GM23248 (cell line): ENCODE results near the gene CDC7. TPM values are rescaled to one million over a fixed set of nuclear protein-coding genes. Genes with fewer than 3 reads are reported as not detected.

ENCODE experiments used
- DNase-seq: peaks from one replicate; pipeline ENCODE4 v3.0.0-alpha.2; 2015
- H2AFZ ChIP-seq: fragments of 200-600 bp; sonication (generic); 2 replicates; pipeline ENCODE4 v1.6.1; 2016; ENCODE audit warnings: antibody characterized with exemption
- H3F3A ChIP-seq: fragments of 200-600 bp; sonication (generic); 2 replicates; pipeline ENCODE4 v1.6.1; 2016; ENCODE audit warnings: mild to moderate bottlenecking, antibody characterized with exemption, mixed run types; ENCODE audit not compliant: insufficient read depth
- H3K27ac ChIP-seq: fragments of 200-600 bp; sonication (generic); 2 replicates; pipeline ENCODE4 v1.5.1; 2016; ENCODE audit warnings: mild to moderate bottlenecking
- H3K27me3 ChIP-seq: fragments of 200-600 bp; sonication (generic); replicated peaks from 2 replicates; pipeline ENCODE4 v1.6.1; 2016; ENCODE audit warnings: mild to moderate bottlenecking; ENCODE audit not compliant: insufficient read depth
- H3K36me3 ChIP-seq: fragments of 200-600 bp; sonication (generic); 2 replicates; pipeline ENCODE4 v1.6.1; 2016; ENCODE audit warnings: low read depth, mild to moderate bottlenecking
- H3K4me1 ChIP-seq: fragments of 200-600 bp; sonication (generic); 2 replicates; pipeline ENCODE4 v1.6.1; 2016; ENCODE audit warnings: mild to moderate bottlenecking; ENCODE audit not compliant: insufficient read depth
- H3K4me2 ChIP-seq: fragments of 200-600 bp; sonication (generic); one replicate; pipeline ENCODE4 v1.6.1; 2016; ENCODE audit warnings: mild to moderate bottlenecking; ENCODE audit not compliant: unreplicated experiment
- H3K4me3 ChIP-seq: fragments of 200-600 bp; sonication (generic); 2 replicates; pipeline ENCODE4 v1.5.1; 2016; ENCODE audit warnings: mild to moderate bottlenecking
- H3K79me2 ChIP-seq: fragments of 200-600 bp; sonication (generic); 2 replicates; pipeline ENCODE4 v1.6.1; 2016; ENCODE audit warnings: mild to moderate bottlenecking; ENCODE audit not compliant: insufficient read depth
- H3K9ac ChIP-seq: fragments of 200-600 bp; sonication (generic); 2 replicates; pipeline ENCODE4 v1.6.1; 2016; ENCODE audit warnings: mild to moderate bottlenecking
- H3K9me2 ChIP-seq: fragments of 200-600 bp; sonication (generic); 2 replicates; pipeline ENCODE4 v1.6.1; 2016; ENCODE audit warnings: mixed run types, mild to moderate bottlenecking, moderate library complexity; ENCODE audit not compliant: insufficient read depth
- H3K9me3 ChIP-seq: fragments of 200-600 bp; sonication (generic); one replicate; pipeline ENCODE4 v1.6.1; 2017; ENCODE audit warnings: low read depth
- H4K20me1 ChIP-seq: fragments of 200-600 bp; sonication (generic); 2 replicates; pipeline ENCODE4 v1.6.0; 2016; ENCODE audit not compliant: insufficient read depth
- EZH2 ChIP-seq: fragments of 200-600 bp; sonication (generic); IDR thresholded peaks from 2 replicates; pipeline ENCODE4 v1.6.1; 2018; ENCODE audit warnings: antibody characterized with exemption, mild to moderate bottlenecking; ENCODE audit not compliant: insufficient read depth, poor library complexity, severe bottlenecking
- EZH2phosphoT487 ChIP-seq: fragments of 200-600 bp; sonication (generic); IDR thresholded peaks from 2 replicates; pipeline ENCODE4 v1.6.1; 2018; ENCODE audit warnings: antibody characterized with exemption, moderate library complexity, mild to moderate bottlenecking, low read depth; ENCODE audit not compliant: insufficient read depth
- WGBS, 2 experiments: methylation state at CpG; one replicate each; pipeline ENCODE4 v1.1.6; 2015 to 2017; ENCODE audit warnings: low lambda C conversion rate in 2 of 2, low coverage in 1 of 2; ENCODE audit errors: missing lambda C conversion rate in 2 of 2; 5-methylcytosine and 5-hydroxymethylcytosine counted together
- in situ Hi-C: fragments of 300-500 bp; cut with MboI; formaldehyde crosslinking; loops from 2 replicates; pipeline ENCODE4 v1.15.0; 2020
- polyA plus RNA-seq: library from polyadenylated mRNA; unstranded; fragments of >200 nt; fragmentation: Nextera tagmentation; extraction: Ambion mirVana; gene quantifications from 2 replicates; pipeline ENCODE4 v1.2.1, GENCODE V29; 2016
- total RNA-seq: library from RNA; depleted of rRNA; stranded (reverse); fragments of >200 nt; shearing (Covaris generic); gene quantifications from 2 replicates; pipeline ENCODE4 v1.2.3, GENCODE V29; 2014

The CDC7 gene
- total and polyA plus RNA-seq, 2 experiments from 2014 or later = 3.5 to 4.7 TPM

DNA sequence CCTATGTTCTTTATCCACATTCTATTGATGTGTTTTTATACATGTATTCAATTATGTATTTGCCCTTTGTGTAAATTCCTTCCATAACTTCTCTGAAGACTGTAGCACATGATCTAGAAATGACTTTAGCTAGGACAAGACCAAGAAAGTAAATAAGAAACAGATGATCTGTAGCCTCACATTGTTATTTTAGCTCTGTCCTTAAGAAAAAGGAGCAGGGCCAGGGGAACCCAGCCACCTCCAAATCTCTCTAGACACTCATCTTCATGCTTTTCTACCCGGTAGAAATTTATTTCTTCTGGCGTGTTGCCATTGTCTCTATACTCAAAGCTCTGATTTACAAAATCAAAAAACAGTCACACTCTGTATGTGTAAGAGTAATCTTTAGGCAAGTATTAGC is 27.1 kb downstream of the CDC7 start:
- Histone ChIP-seq H3K79me2 (no peaks in the 10 kb centered on the region), H3K9ac (no peak overlapping the region), H3K4me1 (peaks cover 30% of the 10 kb centered on the region), H3K4me2 (peak overlapping the region; percentile 60), H2AFZ (no peak overlapping the region), H3K4me3 (no peak overlapping the region), H3K27ac (0 out of 2 replicates have a peak overlapping the region, but pooled peaks have one; percentile 33), H3F3A (peaks cover 25% of the 10 kb centered on the region), H3K36me3 (no peaks in the 10 kb centered on the region), H3K9me2 (no peaks in the 10 kb centered on the region), H3K9me3 (no peaks in the 10 kb centered on the region), H4K20me1 (no peaks in the 10 kb centered on the region), H3K27me3 (no peaks in the 10 kb centered on the region)
- DNase-seq = peak; percentile 38
- in situ Hi-C loops = no loop called here
- TF ChIP-seq EZH2phosphoT487 (no peak), EZH2 (no peak)
- 20% methylated on average over 2 of the region's 2 CpGs for WGBS, 2 experiments

DNA sequence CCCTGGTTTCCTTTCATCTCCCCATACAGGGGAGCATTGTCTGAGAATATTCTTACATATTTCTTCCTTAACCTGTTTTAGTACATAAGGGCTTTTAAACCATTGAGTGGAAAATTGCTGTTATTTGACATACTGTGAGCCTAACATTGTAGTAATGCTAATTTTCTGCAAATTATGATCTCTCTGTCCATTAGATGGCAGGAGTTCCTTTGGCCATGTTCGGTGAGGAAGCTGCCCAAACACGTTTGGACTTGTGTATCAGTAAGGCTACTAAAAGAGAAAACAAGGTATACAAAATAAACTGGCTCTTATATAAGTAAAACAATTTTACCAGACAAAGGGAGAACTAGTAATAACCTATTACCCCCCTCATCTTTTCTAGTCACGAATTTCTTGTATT is 29.2 kb downstream of the CDC7 start:
- peaks cover 30% of the 10 kb centered on the region for H3K4me1 ChIP-seq
- no peaks in the 10 kb centered on the region for H4K20me1 ChIP-seq
- 78 to 80% methylated on average over 3 of the region's 3 CpGs for WGBS, 2 experiments
- H3K4me2 ChIP-seq = no peak overlapping the region
- H3K27ac ChIP-seq = no peak overlapping the region
- H3K27me3 ChIP-seq = no peaks in the 10 kb centered on the region
- H3K79me2 ChIP-seq = no peaks in the 10 kb centered on the region
- H3K9me2 ChIP-seq = no peaks in the 10 kb centered on the region
- H3K4me3 ChIP-seq = no peak overlapping the region
- H3K9ac ChIP-seq = no peak overlapping the region
- H2AFZ ChIP-seq = 0 out of 2 replicates have a peak overlapping the region, but pooled peaks have one; percentile 43
- H3K9me3 ChIP-seq = no peaks in the 10 kb centered on the region
- H3K36me3 ChIP-seq = no peaks in the 10 kb centered on the region
- TF ChIP-seq EZH2 (no peak), EZH2phosphoT487 (no peak)
- DNase-seq = peak; percentile 53
- in situ Hi-C loops = no loop called here
- H3F3A ChIP-seq = peaks cover 25% of the 10 kb centered on the region

DNA sequence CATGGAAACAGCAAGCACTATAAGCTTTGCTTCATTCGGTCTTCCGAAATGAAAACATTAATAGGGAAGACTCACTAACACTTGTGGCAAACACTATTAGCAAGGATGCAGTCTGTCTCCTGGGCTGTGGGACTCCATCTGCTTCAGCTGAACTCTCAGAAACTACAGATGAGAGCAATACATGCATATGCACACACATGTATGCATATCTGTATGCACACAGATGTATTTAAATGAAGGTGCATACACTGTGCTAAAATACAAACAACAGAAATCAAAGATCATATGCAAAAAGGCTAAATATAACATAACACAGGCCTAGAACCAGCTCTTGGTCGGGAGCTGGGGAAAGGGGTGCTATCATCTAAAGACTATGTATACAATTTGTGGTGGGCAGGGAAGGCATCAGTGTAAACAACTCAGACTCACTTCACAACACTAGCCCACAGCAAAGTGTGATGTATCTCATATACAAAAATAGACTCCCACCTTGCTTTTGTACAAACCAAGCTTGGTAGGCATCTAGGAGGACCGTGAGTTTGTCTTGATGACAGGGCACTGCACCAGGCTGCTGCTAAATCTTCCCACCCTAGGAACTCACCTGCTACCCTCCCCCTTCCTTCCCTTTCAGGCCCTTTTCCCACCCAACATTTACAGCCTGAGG is 32.8 kb downstream of the CDC7 start:
- H3K4me3 ChIP-seq = no peak overlapping the region
- DNase-seq = no peak
- no peak overlapping the region for H3K4me2 ChIP-seq
- no peaks in the 10 kb centered on the region for H3K9me2 ChIP-seq
- no peaks in the 10 kb centered on the region for H3K79me2 ChIP-seq
- H3K9ac ChIP-seq = no peak overlapping the region
- no peak overlapping the region for H2AFZ ChIP-seq
- no peaks in the 10 kb centered on the region for H3K27me3 ChIP-seq
- H3K4me1 ChIP-seq = peaks cover 17% of the 10 kb centered on the region
- no peak overlapping the region for H3K27ac ChIP-seq
- WGBS, 2 experiments = 90 to 97% methylated on average over 4 of the region's 4 CpGs
- TF ChIP-seq EZH2phosphoT487 = no peak
- no peak for TF ChIP-seq EZH2
- no peaks in the 10 kb centered on the region for H3K9me3 ChIP-seq
- no peaks in the 10 kb centered on the region for H3K36me3 ChIP-seq
- in situ Hi-C loops = no loop called here
- H3F3A ChIP-seq = peaks cover 19% of the 10 kb centered on the region
- H4K20me1 ChIP-seq = no peaks in the 10 kb centered on the region

DNA sequence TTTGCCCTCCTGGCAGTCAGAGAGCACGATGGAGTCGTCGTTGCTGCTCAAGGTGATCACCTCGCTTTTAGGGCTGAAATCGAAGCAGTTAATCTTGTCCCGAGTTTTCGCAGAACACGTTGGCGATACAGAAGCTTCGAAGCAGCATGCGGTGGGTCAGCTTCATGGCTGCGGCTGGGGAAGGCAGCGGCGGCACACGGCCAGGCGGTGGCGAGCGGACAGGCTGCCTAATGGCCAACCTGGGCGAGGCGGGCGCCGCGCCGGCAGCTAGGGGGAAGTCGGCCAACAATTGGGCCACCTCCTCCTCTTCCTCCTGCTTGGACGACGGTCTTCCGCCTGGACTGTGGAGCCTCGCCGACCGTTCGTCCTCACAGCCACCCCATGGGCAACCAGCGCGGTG is 34.8 kb downstream of the CDC7 start:
- in situ Hi-C loops = no loop called here
- TF ChIP-seq EZH2 = no peak
- TF ChIP-seq EZH2phosphoT487 = no peak

DNA sequence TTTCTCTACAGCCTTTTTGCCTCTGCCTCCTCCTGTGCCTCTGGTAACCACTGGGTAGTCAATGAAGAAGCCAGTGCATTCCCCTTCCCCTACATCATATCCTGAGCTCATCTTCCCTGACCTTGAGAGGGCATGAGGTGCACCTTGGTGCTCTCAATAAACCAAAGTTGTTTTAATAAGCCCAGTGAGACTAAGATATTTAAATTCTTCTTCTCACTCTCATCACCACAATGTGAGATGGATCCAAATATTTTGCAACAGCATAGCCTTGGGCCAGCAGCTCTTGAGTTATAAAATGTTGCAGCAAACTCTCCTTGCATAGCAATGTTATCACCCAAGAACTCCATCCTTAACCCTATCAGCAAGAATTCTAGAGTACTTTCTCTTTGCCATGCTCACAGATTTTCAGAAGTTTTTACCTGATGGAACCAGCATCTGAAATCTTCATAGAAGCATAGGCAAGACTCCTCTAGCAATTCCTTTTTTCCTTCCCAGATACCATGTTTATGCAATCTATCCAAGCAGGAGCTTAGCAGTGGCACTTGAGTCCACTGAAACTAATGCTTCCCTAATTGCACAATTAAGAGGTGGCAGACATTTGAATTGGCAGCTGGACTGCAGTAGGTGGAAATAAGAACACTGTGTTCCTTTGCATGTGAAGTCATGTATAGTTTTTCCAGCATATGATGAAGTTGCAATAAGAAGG is 36.8 kb downstream of the CDC7 start:
- peaks cover 23% of the 10 kb centered on the region for H3K4me1 ChIP-seq
- H3K36me3 ChIP-seq = no peaks in the 10 kb centered on the region
- no peaks in the 10 kb centered on the region for H3K79me2 ChIP-seq
- peak overlapping the region; percentile 31 for H3K27ac ChIP-seq
- H4K20me1 ChIP-seq = no peaks in the 10 kb centered on the region
- H3K9me3 ChIP-seq = no peaks in the 10 kb centered on the region
- peak; percentile 94 for TF ChIP-seq EZH2phosphoT487
- no peak for TF ChIP-seq EZH2
- no peak overlapping the region for H3K4me3 ChIP-seq
- in situ Hi-C loops = no loop called here
- peaks cover 21% of the 10 kb centered on the region for H3F3A ChIP-seq
- no peak overlapping the region for H2AFZ ChIP-seq
- DNase-seq = peak; percentile 86
- no peaks in the 10 kb centered on the region for H3K9me2 ChIP-seq
- H3K27me3 ChIP-seq = peaks cover 10% of the 10 kb centered on the region; the same call in 1 of the 2 replicates
- H3K4me2 ChIP-seq = peak overlapping the region; percentile 58
- no peak overlapping the region for H3K9ac ChIP-seq

More for the DNA sequence above, 34.8 kb downstream of the CDC7 start:
- Histone ChIP-seq H4K20me1 (no peaks in the 10 kb centered on the region), H3F3A (peaks cover 21% of the 10 kb centered on the region), H3K9me3 (no peaks in the 10 kb centered on the region), H3K4me1 (peaks cover 23% of the 10 kb centered on the region), H3K4me3 (no peak overlapping the region), H3K27ac (no peak overlapping the region), H3K79me2 (no peaks in the 10 kb centered on the region), H3K27me3 (peaks cover 7% of the 10 kb centered on the region; the same call in 1 of the 2 replicates), H2AFZ (no peak overlapping the region), H3K9ac (no peak overlapping the region), H3K4me2 (no peak overlapping the region), H3K36me3 (no peaks in the 10 kb centered on the region), H3K9me2 (no peaks in the 10 kb centered on the region)
- no peak for DNase-seq
- WGBS, 2 experiments = 96% methylated on average over 30 to 34 of the region's 34 CpGs
